OCI-LY3 (cell line): ENCODE results near the gene KIAA1671.

Experiments
- EZH2phosphoT487 ChIP-seq: fragments of 200-600 bp; shearing (Covaris generic); IDR thresholded peaks from 2 replicates; pipeline ENCODE4 v1.6.1; 2018; ENCODE audit warnings: antibody characterized with exemption, mixed run types, low read depth
- TF ChIP-seq, protein P1 (sequence below): fragments of 200-600, 300-600 bp; sonication (generic); IDR thresholded peaks from 2 replicates; pipeline ENCODE4 v1.5.1; 2014; ENCODE audit warnings: antibody characterized with exemption, low read length, low read depth

DNA sequence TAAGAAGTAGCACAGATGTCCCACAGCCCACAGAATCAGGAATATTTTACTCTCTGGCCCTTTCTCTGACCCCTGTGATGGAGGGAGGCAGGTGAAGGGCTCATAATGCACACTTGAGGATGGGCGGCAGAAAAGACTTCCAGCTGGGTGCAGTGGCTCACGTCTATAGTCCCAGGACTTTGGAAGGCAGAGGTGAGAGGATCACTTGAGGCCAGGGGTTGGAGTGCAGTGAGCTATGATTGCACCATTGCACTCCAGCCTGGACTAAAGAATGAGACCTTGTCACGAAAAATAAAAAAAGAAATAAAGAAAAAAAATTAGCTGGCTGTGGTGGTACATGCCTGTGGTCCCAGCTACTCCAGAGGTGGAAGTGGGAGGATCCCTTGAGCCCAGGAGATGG lies 233.6 kb downstream of the KIAA1671 start:
- TF ChIP-seq, protein P1, sequence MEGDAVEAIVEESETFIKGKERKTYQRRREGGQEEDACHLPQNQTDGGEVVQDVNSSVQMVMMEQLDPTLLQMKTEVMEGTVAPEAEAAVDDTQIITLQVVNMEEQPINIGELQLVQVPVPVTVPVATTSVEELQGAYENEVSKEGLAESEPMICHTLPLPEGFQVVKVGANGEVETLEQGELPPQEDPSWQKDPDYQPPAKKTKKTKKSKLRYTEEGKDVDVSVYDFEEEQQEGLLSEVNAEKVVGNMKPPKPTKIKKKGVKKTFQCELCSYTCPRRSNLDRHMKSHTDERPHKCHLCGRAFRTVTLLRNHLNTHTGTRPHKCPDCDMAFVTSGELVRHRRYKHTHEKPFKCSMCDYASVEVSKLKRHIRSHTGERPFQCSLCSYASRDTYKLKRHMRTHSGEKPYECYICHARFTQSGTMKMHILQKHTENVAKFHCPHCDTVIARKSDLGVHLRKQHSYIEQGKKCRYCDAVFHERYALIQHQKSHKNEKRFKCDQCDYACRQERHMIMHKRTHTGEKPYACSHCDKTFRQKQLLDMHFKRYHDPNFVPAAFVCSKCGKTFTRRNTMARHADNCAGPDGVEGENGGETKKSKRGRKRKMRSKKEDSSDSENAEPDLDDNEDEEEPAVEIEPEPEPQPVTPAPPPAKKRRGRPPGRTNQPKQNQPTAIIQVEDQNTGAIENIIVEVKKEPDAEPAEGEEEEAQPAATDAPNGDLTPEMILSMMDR = no peak
- no peak for TF ChIP-seq EZH2phosphoT487
